CD4-positive, alpha-beta T cell (primary cell): ENCODE data around the gene MEGF8. TPM values are rescaled to one million over a fixed set of nuclear protein-coding genes. Genes with fewer than 3 reads are reported as not detected.

Experiments
- ATAC-seq: fragments of 200-7000 bp; cut with Tn5 transposase; one replicate; pipeline ENCODE4 v1.10.0; 2022; ENCODE audit warnings: mild to moderate bottlenecking; ENCODE audit not compliant: poor library complexity
- CTCF ChIA-PET: fragments of 350-600 bp; sonication (Branson Sonifier 250); formaldehyde crosslinking; loops from one replicate; lab custom pipeline; 2021; ENCODE audit warnings: antibody characterized with exemption, inconsistent platforms; lab: Charles Lee
- POLR2A ChIA-PET: fragments of 350-600 bp; sonication (Branson Sonifier 250); formaldehyde crosslinking; loops from one replicate; lab custom pipeline; 2021; ENCODE audit warnings: antibody characterized with exemption, inconsistent platforms; lab: Charles Lee
- DNase-seq, 14 experiments: peaks; one replicate each; pipeline ENCODE4 v3.0.0-alpha.2; 2013 to 2020; ENCODE audit warnings: mixed read lengths in 2 of 14
- H3K27ac ChIP-seq, 2 donors: one replicate each; pipeline versions ENCODE4 v1.5.1 to v1.7.0; 2013; ENCODE audit warnings: low read length in 2 of 2, low read depth in 1 of 2, mild to moderate bottlenecking in 1 of 2
- H3K27me3 ChIP-seq, 2 experiments: 1 replicate in 1 of 2; 2 replicates in 1 of 2; pipeline versions ENCODE4 v1.6.1 to v1.7.0; 2013; ENCODE audit warnings: low read length in 2 of 2, control low read depth in 1 of 2, mild to moderate bottlenecking in 1 of 2, moderate library complexity in 1 of 2; ENCODE audit not compliant: insufficient read depth in 2 of 2, control insufficient read depth in 1 of 2
- H3K36me3 ChIP-seq: one replicate; pipeline ENCODE4 v1.6.1; 2013; ENCODE audit warnings: low read length, control low read depth; ENCODE audit not compliant: insufficient read depth
- H3K4me1 ChIP-seq: one replicate; pipeline ENCODE4 v1.6.1; 2013; ENCODE audit warnings: low read length, control low read depth; ENCODE audit not compliant: insufficient read depth
- H3K4me3 ChIP-seq: one replicate; pipeline ENCODE4 v1.5.1; 2013; ENCODE audit warnings: mild to moderate bottlenecking, low read length, moderate library complexity
- H3K9me3 ChIP-seq, 2 experiments: 1 replicate in 1 of 2; 2 replicates in 1 of 2; pipeline versions ENCODE4 v1.6.1 to v1.7.0; 2013; ENCODE audit warnings: low read length in 2 of 2, mild to moderate bottlenecking in 2 of 2, control low read depth in 1 of 2, moderate library complexity in 1 of 2; ENCODE audit not compliant: control insufficient read depth in 1 of 2, insufficient read depth in 1 of 2
- H3K27ac Mint-ChIP-seq: one replicate; pipeline ENCODE4 v1.8.0; 2020; ENCODE audit warnings: mixed read lengths
- H3K27me3 Mint-ChIP-seq: one replicate; pipeline ENCODE4 v1.8.0; 2021; ENCODE audit warnings: mixed read lengths
- H3K36me3 Mint-ChIP-seq: one replicate; pipeline ENCODE4 v1.8.0; 2021; ENCODE audit warnings: low read depth, mixed read lengths
- H3K4me1 Mint-ChIP-seq: one replicate; pipeline ENCODE4 v1.8.0; 2021; ENCODE audit warnings: low read depth, mixed read lengths
- H3K4me3 Mint-ChIP-seq: one replicate; pipeline ENCODE4 v1.8.0; 2020; ENCODE audit warnings: mild to moderate bottlenecking, mixed read lengths
- H3K9me3 Mint-ChIP-seq: one replicate; pipeline ENCODE4 v1.8.0; 2020; ENCODE audit warnings: mixed read lengths
- intact Hi-C, 2 experiments: fragments of 100-400 bp; cut with DNase I in 1 of 2; cut with micrococcal nuclease in 1 of 2; formaldehyde crosslinking; loops; one replicate each; pipeline versions ENCODE4 v1.15.1 to v1.9.0; 2023 to 2025; cut with DNase I, micrococcal nuclease
- total RNA-seq, 174 experiments: library from RNA in 2 of 174; stranded (reverse) in 2 of 174; gene quantifications; one replicate each; pipeline ENCODE4 v1.2.3 and lab custom pipeline; 2021 to 2026
- TF ChIP-seq, protein P1 (sequence below): fragments of 200-600 bp; IDR thresholded peaks from one replicate; pipeline ENCODE4 v1.8.0; 2022; ENCODE audit warnings: antibody characterized with exemption, mild to moderate bottlenecking

Gene MEGF8
- total RNA-seq, 2 experiments from 2014 or later: 4.1 to 4.2 TPM

DNA sequence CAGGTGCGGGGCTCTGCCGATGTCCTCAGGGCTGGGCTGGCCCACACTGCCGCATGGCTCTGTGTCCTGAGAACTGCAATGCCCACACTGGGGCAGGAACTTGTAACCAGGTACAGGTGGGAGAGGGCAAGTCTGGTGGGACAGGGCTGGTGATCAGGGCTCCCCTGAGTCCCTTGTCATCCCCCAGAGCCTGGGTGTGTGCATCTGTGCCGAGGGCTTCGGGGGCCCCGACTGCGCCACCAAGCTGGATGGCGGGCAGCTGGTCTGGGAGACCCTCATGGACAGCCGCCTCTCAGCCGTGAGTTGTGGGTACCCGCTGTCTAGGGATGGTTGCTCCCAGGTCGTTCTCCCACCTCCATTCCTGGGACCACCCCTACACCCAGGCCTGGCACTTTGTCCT lies 30.5 kb downstream of the MEGF8 start:
- ChIA-PET CTCF (no interaction called here), POLR2A (no interaction called here)
- H3K27ac Mint-ChIP-seq: no peak overlapping the region
- H3K9me3 Mint-ChIP-seq: no peaks in the 10 kb centered on the region
- Histone ChIP-seq H3K9me3 (no peaks in the 10 kb centered on the region), H3K27me3 (no peaks in the 10 kb centered on the region), H3K36me3 (peaks cover 4% of the 10 kb centered on the region), H3K4me1 (no peaks in the 10 kb centered on the region), H3K4me3 (no peak overlapping the region), H3K27ac (no peak overlapping the region)
- no peak overlapping the region for H3K4me3 Mint-ChIP-seq
- ATAC-seq (no peak), DNase-seq (no peak)
- TF ChIP-seq, protein P1, sequence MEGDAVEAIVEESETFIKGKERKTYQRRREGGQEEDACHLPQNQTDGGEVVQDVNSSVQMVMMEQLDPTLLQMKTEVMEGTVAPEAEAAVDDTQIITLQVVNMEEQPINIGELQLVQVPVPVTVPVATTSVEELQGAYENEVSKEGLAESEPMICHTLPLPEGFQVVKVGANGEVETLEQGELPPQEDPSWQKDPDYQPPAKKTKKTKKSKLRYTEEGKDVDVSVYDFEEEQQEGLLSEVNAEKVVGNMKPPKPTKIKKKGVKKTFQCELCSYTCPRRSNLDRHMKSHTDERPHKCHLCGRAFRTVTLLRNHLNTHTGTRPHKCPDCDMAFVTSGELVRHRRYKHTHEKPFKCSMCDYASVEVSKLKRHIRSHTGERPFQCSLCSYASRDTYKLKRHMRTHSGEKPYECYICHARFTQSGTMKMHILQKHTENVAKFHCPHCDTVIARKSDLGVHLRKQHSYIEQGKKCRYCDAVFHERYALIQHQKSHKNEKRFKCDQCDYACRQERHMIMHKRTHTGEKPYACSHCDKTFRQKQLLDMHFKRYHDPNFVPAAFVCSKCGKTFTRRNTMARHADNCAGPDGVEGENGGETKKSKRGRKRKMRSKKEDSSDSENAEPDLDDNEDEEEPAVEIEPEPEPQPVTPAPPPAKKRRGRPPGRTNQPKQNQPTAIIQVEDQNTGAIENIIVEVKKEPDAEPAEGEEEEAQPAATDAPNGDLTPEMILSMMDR: no peak
- intact Hi-C loops: no loop called here
- peaks cover 8% of the 10 kb centered on the region for H3K36me3 Mint-ChIP-seq
- H3K27me3 Mint-ChIP-seq: no peaks in the 10 kb centered on the region
- no peaks in the 10 kb centered on the region for H3K4me1 Mint-ChIP-seq

DNA sequence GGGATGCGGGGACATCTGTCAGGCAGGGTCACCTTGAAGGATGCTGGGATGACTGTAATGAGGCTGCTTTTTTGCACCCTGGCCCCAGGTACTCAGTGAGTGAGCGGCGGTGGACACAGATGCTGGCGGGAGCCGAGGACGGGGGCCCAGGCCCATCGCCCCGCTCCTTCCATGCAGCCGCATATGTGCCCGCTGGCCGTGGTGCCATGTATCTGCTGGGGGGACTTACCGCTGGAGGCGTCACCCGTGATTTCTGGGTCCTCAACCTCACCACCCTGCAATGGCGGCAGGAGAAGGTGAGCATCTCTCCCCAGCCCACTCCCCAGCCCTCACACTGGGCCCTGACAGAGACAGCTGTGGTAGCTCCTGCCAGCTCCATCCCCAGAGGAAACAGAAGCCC lies 31.3 kb downstream of the MEGF8 start:
- Mint-ChIP-seq H3K9me3 (no peaks in the 10 kb centered on the region), H3K36me3 (peaks cover 8% of the 10 kb centered on the region), H3K27ac (no peak overlapping the region), H3K4me1 (no peaks in the 10 kb centered on the region), H3K27me3 (no peaks in the 10 kb centered on the region), H3K4me3 (no peak overlapping the region)
- CTCF ChIA-PET: no interaction called here
- intact Hi-C loops: no loop called here
- DNase-seq (no peak), ATAC-seq (no peak)
- TF ChIP-seq, protein P1: no peak
- no peak overlapping the region for H3K4me3 ChIP-seq
- H3K27me3 ChIP-seq: no peaks in the 10 kb centered on the region
- POLR2A ChIA-PET: no interaction called here
- H3K9me3 ChIP-seq: no peaks in the 10 kb centered on the region
- H3K27ac ChIP-seq: no peak overlapping the region
- peaks cover 4% of the 10 kb centered on the region for H3K36me3 ChIP-seq
- no peaks in the 10 kb centered on the region for H3K4me1 ChIP-seq

DNA sequence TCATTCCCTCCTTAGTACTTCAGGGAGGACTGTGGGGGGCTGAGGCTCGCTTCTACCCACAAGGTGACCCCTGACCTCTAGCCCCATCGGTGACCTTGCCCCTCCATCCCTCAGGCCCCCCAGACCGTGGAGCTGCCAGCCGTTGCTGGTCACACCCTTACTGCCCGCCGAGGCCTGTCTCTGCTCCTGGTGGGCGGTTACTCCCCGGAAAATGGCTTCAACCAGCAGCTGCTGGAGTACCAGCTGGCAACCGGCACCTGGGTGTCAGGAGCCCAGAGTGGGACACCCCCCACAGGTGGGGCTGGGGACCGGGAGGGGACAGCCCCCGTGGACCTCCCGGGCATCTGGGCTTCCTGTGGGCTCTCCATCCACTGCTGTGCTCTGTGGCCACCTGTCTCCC lies 31.9 kb downstream of the MEGF8 start:
- H3K4me1 ChIP-seq: no peaks in the 10 kb centered on the region
- ChIA-PET POLR2A (no interaction called here), CTCF (no interaction called here)
- TF ChIP-seq, protein P1: no peak
- Mint-ChIP-seq H3K27ac (no peak overlapping the region), H3K9me3 (no peaks in the 10 kb centered on the region), H3K4me3 (no peak overlapping the region), H3K4me1 (no peaks in the 10 kb centered on the region), H3K36me3 (peaks cover 8% of the 10 kb centered on the region), H3K27me3 (no peaks in the 10 kb centered on the region)
- ATAC-seq (no peak), DNase-seq (no peak)
- H3K4me3 ChIP-seq: no peak overlapping the region
- intact Hi-C loops: no loop called here
- no peaks in the 10 kb centered on the region for H3K27me3 ChIP-seq
- H3K9me3 ChIP-seq: no peaks in the 10 kb centered on the region
- H3K36me3 ChIP-seq: peaks cover 4% of the 10 kb centered on the region
- no peak overlapping the region for H3K27ac ChIP-seq
